Measurements from ENCODE around the gene S100A9. TPM values are rescaled to one million over a fixed set of nuclear protein-coding genes. Genes with fewer than 3 reads are reported as not detected.

S100A9 gene
- total and polyA plus RNA-seq, 7 donors = 73.4 to 943 (median 308) TPM

DNA sequence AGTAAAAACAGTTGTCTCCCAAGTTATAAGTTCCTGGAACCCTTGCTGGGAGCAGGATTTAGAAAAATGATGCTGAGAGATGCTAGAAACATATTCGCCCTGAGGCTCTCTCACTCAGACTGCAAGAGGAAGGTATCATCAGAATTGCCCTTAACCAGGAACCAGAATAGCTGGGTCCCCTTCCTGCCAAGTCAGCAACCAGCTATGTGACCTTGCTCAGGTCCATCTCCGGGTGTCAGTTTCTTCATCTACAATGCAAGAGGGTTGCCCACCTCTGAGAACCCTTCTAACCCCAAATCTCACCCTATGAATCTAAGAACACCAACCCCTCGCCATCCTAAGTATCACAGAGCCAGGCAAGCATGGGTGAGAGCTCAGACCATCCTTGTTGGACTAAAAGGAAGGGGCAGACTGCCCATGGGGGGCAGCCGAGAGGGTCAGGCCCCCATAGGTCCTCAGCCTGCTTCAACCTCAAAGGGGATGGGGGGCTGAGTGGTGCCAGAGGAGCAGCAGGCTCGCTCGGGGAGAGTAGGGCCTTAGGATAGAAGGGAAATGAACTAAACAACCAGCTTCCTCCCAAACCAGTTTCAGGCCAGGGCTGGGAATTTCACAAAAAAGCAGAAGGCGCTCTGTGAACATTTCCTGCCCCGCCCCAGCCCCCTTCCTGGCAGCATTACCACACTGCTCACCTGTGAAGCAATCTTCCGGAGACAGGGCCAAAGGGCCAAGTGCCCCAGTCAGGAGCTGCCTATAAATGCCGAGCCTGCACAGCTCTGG, 390 bp upstream of the S100A9 start:
- peak; percentile 77 for DNase-seq
- 45 to 49% methylated on average over 10 of the region's 10 CpGs for WGBS, 2 donors
- Histone ChIP-seq H3K9me3 (no peaks in the 10 kb centered on the region), H3K36me3 (no peaks in the 10 kb centered on the region), H3K4me1 (no peaks in the 10 kb centered on the region), H3K4me3 (peak overlapping the region in 1 of 4 donors; percentile 21), H3K27me3 (no peaks in the 10 kb centered on the region), H3K27ac (peak overlapping the region in 1 of 4 donors; percentile 32)
- no peak for TF ChIP-seq EP300 (IDR thresholded peaks at IDR 0.05)
- TF ChIP-seq POLR2AphosphoS5 (IDR thresholded peaks at IDR 0.05) = no peak
- TF ChIP-seq, protein P1, sequence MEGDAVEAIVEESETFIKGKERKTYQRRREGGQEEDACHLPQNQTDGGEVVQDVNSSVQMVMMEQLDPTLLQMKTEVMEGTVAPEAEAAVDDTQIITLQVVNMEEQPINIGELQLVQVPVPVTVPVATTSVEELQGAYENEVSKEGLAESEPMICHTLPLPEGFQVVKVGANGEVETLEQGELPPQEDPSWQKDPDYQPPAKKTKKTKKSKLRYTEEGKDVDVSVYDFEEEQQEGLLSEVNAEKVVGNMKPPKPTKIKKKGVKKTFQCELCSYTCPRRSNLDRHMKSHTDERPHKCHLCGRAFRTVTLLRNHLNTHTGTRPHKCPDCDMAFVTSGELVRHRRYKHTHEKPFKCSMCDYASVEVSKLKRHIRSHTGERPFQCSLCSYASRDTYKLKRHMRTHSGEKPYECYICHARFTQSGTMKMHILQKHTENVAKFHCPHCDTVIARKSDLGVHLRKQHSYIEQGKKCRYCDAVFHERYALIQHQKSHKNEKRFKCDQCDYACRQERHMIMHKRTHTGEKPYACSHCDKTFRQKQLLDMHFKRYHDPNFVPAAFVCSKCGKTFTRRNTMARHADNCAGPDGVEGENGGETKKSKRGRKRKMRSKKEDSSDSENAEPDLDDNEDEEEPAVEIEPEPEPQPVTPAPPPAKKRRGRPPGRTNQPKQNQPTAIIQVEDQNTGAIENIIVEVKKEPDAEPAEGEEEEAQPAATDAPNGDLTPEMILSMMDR (IDR thresholded peaks at IDR 0.05) = no peak
- TF ChIP-seq POLR2A (IDR thresholded peaks at IDR 0.05) = no peak
- intact Hi-C loops (cut with DNase I) = no loop called here

DNA sequence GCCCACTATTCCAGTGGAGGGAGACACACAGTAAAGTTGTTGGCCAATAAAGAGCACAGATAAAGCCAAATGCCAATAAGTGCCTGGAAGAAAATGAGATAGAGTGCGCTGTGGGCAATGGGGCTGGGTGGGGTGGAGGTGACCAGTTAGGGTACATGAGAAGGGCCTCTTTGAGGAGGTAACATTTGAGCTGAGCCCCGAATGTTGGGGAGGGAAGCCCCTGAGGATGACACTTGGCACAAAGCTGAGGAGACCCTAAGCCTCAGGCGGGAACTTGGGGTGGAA, 979 bp downstream of the S100A9 start:
- H3K27me3 ChIP-seq = no peaks in the 10 kb centered on the region
- H3K4me3 ChIP-seq = peak overlapping the region in 2 of 4 donors; percentile 10 to 21
- no peak for DNase-seq
- intact Hi-C loops (cut with DNase I) = no loop called here
- H3K27ac ChIP-seq = peak overlapping the region in 1 of 4 donors; percentile 20
- TF ChIP-seq EP300 (IDR thresholded peaks at IDR 0.05) = no peak
- no peak for TF ChIP-seq POLR2AphosphoS5 (IDR thresholded peaks at IDR 0.05)
- no peaks in the 10 kb centered on the region for H3K9me3 ChIP-seq
- no peaks in the 10 kb centered on the region for H3K4me1 ChIP-seq
- H3K36me3 ChIP-seq = no peaks in the 10 kb centered on the region
- WGBS, 2 donors = 93 to 97% methylated on average over 3 of the region's 3 CpGs

GRCh38 chr1:153359241-153359640, 1.6 kb downstream of the S100A9 start:
- 94 to 95% methylated on average over 6 of the region's 6 CpGs for WGBS, 2 donors
- Histone ChIP-seq H3K4me3 (peak overlapping the region in 1 of 4 donors; percentile 21), H3K9me3 (no peaks in the 10 kb centered on the region), H3K27me3 (no peaks in the 10 kb centered on the region), H3K36me3 (no peaks in the 10 kb centered on the region), H3K4me1 (no peaks in the 10 kb centered on the region), H3K27ac (no peak overlapping the region)
- intact Hi-C loops (cut with DNase I) = no loop called here
- TF ChIP-seq, protein P1 (IDR thresholded peaks at IDR 0.05) = no peak
- TF ChIP-seq EP300 (IDR thresholded peaks at IDR 0.05) (no peak), POLR2A (IDR thresholded peaks at IDR 0.05) (no peak), POLR2AphosphoS5 (IDR thresholded peaks at IDR 0.05) (no peak)
- no peak for DNase-seq

DNA sequence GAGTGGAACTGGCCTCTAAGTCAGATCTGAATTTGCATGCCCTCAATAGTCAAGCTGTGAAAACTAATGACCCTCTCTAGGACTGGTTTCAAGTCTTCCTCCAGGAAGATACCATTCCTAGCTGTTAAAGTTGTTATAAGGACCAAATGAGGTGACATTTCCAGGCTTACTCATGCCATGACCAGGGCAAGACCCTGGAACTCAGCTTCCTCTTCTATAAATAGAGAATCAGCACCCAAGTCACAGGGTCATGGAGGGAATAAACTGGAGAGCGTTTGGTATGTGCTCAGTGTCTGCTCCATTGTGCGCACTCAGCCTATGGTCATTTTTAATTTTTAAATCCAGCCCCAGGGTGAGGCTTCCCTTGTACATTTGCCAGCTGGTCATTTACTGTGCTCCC, 2.5 kb downstream of the S100A9 start:
- Histone ChIP-seq H3K4me3 (no peak overlapping the region), H3K4me1 (no peaks in the 10 kb centered on the region), H3K27ac (no peak overlapping the region), H3K9me3 (no peaks in the 10 kb centered on the region), H3K36me3 (no peaks in the 10 kb centered on the region), H3K27me3 (no peaks in the 10 kb centered on the region)
- WGBS, 2 donors = 74 to 75% methylated on average over 2 of the region's 2 CpGs
- no peak for TF ChIP-seq POLR2A (IDR thresholded peaks at IDR 0.05)
- TF ChIP-seq, protein P1 (IDR thresholded peaks at IDR 0.05) = no peak
- TF ChIP-seq EP300 (IDR thresholded peaks at IDR 0.05) = no peak
- no peak for TF ChIP-seq POLR2AphosphoS5 (IDR thresholded peaks at IDR 0.05)
- DNase-seq = no peak
- intact Hi-C loops (cut with DNase I) = no loop called here

- DNase-seq = no peak
- H3K27me3 ChIP-seq = no peaks in the 10 kb centered on the region
- WGBS, 2 donors = 82 to 90% methylated on average over 11 of the region's 11 CpGs
- H3K27ac ChIP-seq = no peak overlapping the region
- H3K9me3 ChIP-seq = no peaks in the 10 kb centered on the region
- H3K36me3 ChIP-seq = no peaks in the 10 kb centered on the region
- TF ChIP-seq, protein P1 (IDR thresholded peaks at IDR 0.05) = no peak
- TF ChIP-seq EP300 (IDR thresholded peaks at IDR 0.05) (no peak), POLR2AphosphoS5 (IDR thresholded peaks at IDR 0.05) (no peak), POLR2A (IDR thresholded peaks at IDR 0.05) (no peak)
- H3K4me1 ChIP-seq = no peaks in the 10 kb centered on the region
- intact Hi-C loops (cut with DNase I) = no loop called here
- no peak overlapping the region for H3K4me3 ChIP-seq
These were observed 3.2 kb downstream of the S100A9 start for GRCh38 chr1:153360592-153361479.
